Retinal pigment epithelial cell (primary cell): Measurements from ENCODE around the gene WDR86.

Experiments used
- DNase-seq: peaks from one replicate; pipeline ENCODE4 v3.0.0-alpha.2; 2010; ENCODE audit warnings: low read depth
- H3K4me3 ChIP-seq: 2 replicates; pipeline ENCODE4 v1.5.1; 2011; ENCODE audit warnings: mild to moderate bottlenecking, low read length, control low read depth, moderate library complexity
- TF ChIP-seq, protein P1 (sequence below): conservative IDR thresholded peaks from 2 replicates; pipeline ENCODE4 v1.5.1; 2011; ENCODE audit warnings: low read depth, low read length, control low read depth, inconsistent platforms

The WDR86 gene

DNA sequence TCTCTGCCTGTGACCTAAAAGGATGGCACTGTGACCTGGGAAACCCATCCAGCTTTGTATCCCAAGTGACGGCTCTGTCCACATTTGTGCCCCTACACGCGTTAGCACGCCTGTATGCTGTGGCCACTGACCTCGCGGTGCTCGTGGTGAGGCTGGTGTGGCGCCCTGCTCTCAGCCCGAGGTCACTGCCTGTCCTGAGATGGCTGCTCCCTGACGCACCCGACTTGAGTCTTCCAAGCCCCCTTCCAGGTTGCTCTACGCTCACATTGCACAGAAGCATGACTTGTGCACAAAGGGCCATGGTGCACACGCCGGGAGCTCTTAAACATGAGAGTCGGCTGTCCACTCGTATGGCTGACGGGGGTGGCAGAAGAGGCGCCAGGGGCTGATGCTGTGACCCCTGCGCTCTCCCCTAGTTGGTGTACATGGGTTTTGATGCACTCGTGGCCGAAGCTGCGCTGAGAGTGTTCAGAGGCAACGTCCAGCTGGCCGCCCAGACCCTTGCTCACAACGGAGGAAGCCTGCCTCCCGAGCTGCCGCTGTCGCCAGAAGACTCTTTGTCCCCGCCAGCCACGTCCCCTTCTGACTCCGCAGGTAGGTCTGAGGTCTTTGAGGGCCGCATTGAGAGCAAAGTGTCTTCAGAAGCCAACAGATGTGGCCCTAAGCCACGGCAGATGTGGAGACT, 33.5 kb downstream of the WDR86 start:
- H3K4me3 ChIP-seq = no peak overlapping the region
- DNase-seq = no peak
- TF ChIP-seq, protein P1, sequence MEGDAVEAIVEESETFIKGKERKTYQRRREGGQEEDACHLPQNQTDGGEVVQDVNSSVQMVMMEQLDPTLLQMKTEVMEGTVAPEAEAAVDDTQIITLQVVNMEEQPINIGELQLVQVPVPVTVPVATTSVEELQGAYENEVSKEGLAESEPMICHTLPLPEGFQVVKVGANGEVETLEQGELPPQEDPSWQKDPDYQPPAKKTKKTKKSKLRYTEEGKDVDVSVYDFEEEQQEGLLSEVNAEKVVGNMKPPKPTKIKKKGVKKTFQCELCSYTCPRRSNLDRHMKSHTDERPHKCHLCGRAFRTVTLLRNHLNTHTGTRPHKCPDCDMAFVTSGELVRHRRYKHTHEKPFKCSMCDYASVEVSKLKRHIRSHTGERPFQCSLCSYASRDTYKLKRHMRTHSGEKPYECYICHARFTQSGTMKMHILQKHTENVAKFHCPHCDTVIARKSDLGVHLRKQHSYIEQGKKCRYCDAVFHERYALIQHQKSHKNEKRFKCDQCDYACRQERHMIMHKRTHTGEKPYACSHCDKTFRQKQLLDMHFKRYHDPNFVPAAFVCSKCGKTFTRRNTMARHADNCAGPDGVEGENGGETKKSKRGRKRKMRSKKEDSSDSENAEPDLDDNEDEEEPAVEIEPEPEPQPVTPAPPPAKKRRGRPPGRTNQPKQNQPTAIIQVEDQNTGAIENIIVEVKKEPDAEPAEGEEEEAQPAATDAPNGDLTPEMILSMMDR = no peak

DNA sequence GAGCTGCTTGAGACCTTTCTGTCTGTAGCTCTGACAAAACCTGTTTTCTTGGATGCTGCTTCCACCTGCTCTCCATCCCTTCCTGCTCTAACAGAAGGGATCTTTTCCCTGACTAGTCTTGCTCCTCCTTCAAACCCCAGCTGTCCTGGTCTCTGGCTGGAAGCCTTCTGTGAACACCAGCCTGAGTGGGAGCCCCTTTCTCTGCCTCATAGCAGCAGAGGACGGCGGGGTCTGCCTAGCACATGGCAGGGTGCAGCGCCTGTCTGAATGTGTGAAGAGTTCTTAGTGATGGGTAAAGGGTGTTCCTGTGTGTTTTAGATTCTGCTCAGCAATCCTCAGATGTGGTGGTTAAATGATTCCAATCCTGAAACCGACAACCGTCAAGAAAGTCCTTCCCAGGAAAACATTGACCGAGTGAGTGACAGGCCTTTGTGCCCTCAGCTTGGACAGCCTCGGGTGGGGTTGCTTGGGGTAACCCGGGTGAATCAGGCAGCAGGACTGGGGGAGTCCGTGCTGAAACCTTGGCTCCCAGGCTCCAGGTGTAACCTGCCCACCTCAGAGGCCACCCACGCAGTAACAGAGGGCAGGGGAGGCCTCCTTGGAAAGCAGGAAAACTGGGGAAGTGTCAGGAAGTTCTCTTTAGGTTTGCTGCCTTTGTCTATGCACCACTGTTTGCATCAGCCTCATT, 34.2 kb downstream of the WDR86 start:
- no peak for DNase-seq
- TF ChIP-seq, protein P1 = no peak
- H3K4me3 ChIP-seq = no peak overlapping the region

DNA sequence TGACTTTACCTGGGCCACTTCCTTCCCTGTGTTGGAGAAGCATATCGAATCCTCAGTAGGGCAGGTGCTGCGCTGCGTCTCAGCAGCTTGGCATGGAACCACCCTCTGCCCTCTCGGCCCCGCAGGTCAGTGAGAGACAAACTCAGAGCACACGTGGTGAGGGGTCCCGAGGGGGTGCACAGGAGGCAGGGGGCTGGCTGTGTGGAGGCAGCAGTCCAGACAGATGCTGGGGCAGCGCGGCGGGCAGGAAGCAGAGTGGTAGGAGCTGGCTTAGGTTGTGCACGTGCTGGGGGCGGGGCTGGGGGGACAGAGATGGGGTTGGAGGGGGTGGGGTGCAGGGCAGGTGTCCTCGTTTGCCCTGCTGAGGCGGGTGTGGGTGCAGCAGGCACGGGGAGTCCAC, 35.1 kb downstream of the WDR86 start:
- no peak for DNase-seq
- TF ChIP-seq, protein P1 = no peak
- H3K4me3 ChIP-seq = no peak overlapping the region

DNA sequence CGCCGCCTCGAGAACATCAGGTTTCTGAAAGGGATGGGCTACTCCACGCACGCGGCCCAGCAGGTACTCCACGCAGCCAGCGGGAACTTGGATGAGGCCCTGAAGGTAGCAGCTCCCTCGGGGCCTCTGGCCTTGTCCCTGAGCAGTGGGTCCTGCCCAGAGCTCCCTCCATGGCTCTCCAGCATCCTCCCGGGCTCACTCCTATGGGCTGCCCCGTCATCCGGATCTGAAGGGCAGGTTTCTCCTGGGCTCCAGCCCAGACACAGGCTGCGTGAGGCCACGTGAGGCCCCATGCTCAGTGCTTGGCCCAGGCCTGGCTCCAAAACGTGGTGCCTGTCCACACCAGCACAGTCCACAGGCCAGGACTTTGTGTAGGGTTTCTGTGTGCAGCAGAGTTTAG, 35.7 kb downstream of the WDR86 start:
- TF ChIP-seq, protein P1 = no peak
- no peak for DNase-seq

DNA sequence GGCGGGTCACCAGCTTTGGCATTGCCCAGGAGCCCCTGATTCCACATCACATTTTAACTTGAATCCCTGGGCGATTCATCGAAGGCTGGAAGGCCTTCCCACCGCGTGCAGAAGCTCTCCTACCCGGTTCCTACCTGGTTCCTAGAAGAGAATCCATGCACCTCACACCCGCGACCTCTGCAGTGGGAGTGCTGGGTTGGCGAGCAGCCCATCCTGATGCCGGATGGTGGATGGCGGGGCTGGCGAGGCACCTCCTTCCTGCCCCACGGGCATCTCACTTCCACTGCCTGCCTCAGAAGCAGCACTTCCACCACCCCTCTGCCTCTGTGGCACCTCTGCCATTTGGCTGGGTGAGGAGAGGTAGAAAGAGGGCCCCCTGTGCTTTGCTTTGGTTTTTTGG, 36.2 kb downstream of the WDR86 start:
- TF ChIP-seq, protein P1 = no peak
- DNase-seq = no peak
- no peak overlapping the region for H3K4me3 ChIP-seq

More for the DNA sequence above, 35.7 kb downstream of the WDR86 start:
- H3K4me3 ChIP-seq = no peak overlapping the region

DNA sequence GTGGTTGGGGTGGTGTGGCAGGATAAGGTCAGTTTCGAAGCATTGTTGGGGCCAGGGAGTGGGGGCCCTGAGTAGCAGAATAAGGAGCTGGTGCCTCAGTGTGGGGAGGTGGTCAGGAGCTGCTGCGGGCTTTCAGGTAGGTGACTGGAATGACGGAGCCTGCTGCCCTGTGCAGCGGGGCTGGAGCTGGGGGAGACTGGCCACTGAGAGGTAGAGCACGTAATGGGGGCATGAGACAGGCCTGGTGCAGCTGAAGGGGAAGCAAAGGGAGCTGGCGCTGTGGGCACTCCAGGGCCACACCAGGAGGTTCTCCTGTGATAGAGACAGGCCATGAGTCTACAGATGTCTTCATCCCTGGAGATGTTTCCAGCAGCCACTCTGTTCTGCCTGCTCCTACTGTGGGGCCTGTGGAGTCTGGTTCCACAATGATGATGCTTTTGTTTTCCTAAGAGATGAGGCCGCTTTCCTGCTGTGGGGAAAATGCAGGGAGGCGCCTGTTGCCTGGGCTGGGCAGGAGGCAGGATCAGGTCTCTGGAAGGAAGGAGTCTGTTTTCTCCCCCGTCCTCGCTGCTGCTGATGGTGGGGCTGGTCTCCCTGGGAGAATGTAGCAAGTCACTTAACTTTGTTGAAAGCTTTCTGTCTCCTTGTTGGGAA, 37.1 kb downstream of the WDR86 start:
- DNase-seq = no peak
- H3K4me3 ChIP-seq = no peak overlapping the region
- TF ChIP-seq, protein P1 = no peak
